Measurements from ENCODE around the gene PHACTR2. TPM values are rescaled to one million over a fixed set of nuclear protein-coding genes. Genes with fewer than 3 reads are reported as not detected.

PHACTR2 gene
- total RNA-seq, 2 experiments from 2014 or later: 13.5 to 14.6 TPM

- ATAC-seq: no peak
- Mint-ChIP-seq H3K36me3 (ENCODE audit: low read depth) (peaks cover 6% of the 10 kb centered on the region), H3K9me3 (no peaks in the 10 kb centered on the region), H3K4me3 (no peak overlapping the region), H3K27ac (no peak overlapping the region), H3K27me3 (no peaks in the 10 kb centered on the region), H3K4me1 (ENCODE audit: low read depth) (peaks cover 13% of the 10 kb centered on the region)
- intact Hi-C loops (cut with micrococcal nuclease): no loop called here
- TF ChIP-seq, protein P1, sequence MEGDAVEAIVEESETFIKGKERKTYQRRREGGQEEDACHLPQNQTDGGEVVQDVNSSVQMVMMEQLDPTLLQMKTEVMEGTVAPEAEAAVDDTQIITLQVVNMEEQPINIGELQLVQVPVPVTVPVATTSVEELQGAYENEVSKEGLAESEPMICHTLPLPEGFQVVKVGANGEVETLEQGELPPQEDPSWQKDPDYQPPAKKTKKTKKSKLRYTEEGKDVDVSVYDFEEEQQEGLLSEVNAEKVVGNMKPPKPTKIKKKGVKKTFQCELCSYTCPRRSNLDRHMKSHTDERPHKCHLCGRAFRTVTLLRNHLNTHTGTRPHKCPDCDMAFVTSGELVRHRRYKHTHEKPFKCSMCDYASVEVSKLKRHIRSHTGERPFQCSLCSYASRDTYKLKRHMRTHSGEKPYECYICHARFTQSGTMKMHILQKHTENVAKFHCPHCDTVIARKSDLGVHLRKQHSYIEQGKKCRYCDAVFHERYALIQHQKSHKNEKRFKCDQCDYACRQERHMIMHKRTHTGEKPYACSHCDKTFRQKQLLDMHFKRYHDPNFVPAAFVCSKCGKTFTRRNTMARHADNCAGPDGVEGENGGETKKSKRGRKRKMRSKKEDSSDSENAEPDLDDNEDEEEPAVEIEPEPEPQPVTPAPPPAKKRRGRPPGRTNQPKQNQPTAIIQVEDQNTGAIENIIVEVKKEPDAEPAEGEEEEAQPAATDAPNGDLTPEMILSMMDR (IDR thresholded peaks at IDR 0.05): no peak
- ChIA-PET CTCF (no interaction called here), POLR2A (no interaction called here)
- DNase-seq: no peak
Observed at GRCh38 chr6:143762126-143762525, 84.4 kb downstream of the PHACTR2 start.

GRCh38 chr6:143765422-143766184, 87.8 kb downstream of the PHACTR2 start:
- no peaks in the 10 kb centered on the region for H3K27me3 Mint-ChIP-seq
- intact Hi-C loops (cut with micrococcal nuclease): no loop called here
- TF ChIP-seq, protein P1 (IDR thresholded peaks at IDR 0.05): no peak
- H3K9me3 Mint-ChIP-seq: no peaks in the 10 kb centered on the region
- peaks cover 12% of the 10 kb centered on the region for H3K36me3 Mint-ChIP-seq (ENCODE audit: low read depth)
- CTCF ChIA-PET: no interaction called here
- DNase-seq (no peak), ATAC-seq (no peak)
- POLR2A ChIA-PET: interaction anchor here (0.6 kb wide), 1 partner anchor 43 kb away, joined by 3 read pairs; no protein-coding TSS in a partner anchor
- no peaks in the 10 kb centered on the region for H3K4me1 Mint-ChIP-seq (ENCODE audit: low read depth)
- H3K27ac Mint-ChIP-seq: no peak overlapping the region
- no peak overlapping the region for H3K4me3 Mint-ChIP-seq

DNA sequence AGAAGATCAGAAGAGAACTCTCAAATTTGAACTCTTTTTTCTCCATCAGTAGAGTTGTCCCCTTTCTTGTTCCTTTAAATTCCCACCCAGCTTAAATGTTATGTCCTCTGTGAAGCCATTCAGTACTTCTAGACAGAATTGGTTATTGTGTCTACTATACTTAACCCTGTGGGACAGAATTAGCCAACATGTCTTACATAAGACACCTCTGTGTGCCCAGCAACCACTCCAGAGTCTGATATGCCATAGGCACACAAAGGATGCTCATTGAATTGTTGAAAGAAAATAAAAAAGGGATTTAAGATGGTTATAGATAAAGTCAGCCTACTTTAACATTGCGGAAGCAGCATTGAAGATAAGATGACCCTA, 88.4 kb downstream of the PHACTR2 start:
- POLR2A ChIA-PET: no interaction called here
- H3K27me3 Mint-ChIP-seq: no peaks in the 10 kb centered on the region
- no peak for DNase-seq
- TF ChIP-seq, protein P1 (IDR thresholded peaks at IDR 0.05): no peak
- no peak overlapping the region for H3K27ac Mint-ChIP-seq
- H3K36me3 Mint-ChIP-seq (ENCODE audit: low read depth): peaks cover 12% of the 10 kb centered on the region
- no peak overlapping the region for H3K4me3 Mint-ChIP-seq
- no peaks in the 10 kb centered on the region for H3K4me1 Mint-ChIP-seq (ENCODE audit: low read depth)
- ATAC-seq: no peak
- CTCF ChIA-PET: no interaction called here
- intact Hi-C loops (cut with micrococcal nuclease): no loop called here
- H3K9me3 Mint-ChIP-seq: no peaks in the 10 kb centered on the region

- H3K27me3 Mint-ChIP-seq: no peaks in the 10 kb centered on the region
- no peak overlapping the region for H3K4me3 Mint-ChIP-seq
Observed at GRCh38 chr6:143767433-143767832, 89.7 kb downstream of the PHACTR2 start.

More at GRCh38 chr6:143767433-143767832, 89.7 kb downstream of the PHACTR2 start:
- ATAC-seq (no peak), DNase-seq (no peak)
- TF ChIP-seq, protein P1 (IDR thresholded peaks at IDR 0.05): no peak
- ChIA-PET POLR2A (no interaction called here), CTCF (no interaction called here)
- Mint-ChIP-seq H3K27ac (no peak overlapping the region), H3K4me1 (ENCODE audit: low read depth) (no peaks in the 10 kb centered on the region), H3K36me3 (ENCODE audit: low read depth) (peaks cover 12% of the 10 kb centered on the region), H3K9me3 (no peaks in the 10 kb centered on the region)
- intact Hi-C loops (cut with micrococcal nuclease): no loop called here

All from activated CD8-positive, alpha-beta T cell treated with anti-CD3 and anti-CD28 coated beads for 36 hours (primary cell).